ENCODE data around the gene RPS6KA6. TPM values are rescaled to one million over a fixed set of nuclear protein-coding genes. Genes with fewer than 3 reads are reported as not detected.

Gene RPS6KA6
- total and polyA plus RNA-seq, 2 experiments from 2014 or later = 3.6 to 14.0 TPM

DNA sequence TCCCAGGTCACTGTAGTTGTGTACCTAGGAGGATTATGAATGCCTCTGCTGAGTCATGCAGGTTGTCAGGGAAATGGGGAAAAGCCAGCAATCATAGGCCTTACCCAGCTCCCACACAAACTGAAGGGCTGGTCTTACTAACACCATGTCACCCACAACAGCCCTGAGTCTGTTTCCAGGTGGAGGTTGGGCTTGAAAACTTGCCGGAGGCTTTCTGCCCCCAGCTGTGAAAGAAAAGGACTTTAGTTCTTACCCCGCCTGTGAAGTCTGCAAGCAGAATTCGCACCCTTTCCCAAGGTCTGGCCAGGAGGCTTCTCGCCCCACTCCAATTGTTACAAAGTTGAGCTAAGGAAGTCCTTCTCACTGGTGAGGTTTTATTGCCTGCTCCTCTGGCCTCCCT is 143.9 kb downstream of the RPS6KA6 start:
- Histone ChIP-seq H3K79me2 (replicated peaks; ENCODE audit: insufficient read depth) (no peaks in the 10 kb centered on the region), H3K4me2 (no peak overlapping the region), H3K27me3 (ENCODE audit: insufficient read depth) (no peaks in the 10 kb centered on the region), H3F3A (replicated peaks; ENCODE audit: low read depth) (no peaks in the 10 kb centered on the region), H3K36me3 (ENCODE audit: insufficient read depth) (no peaks in the 10 kb centered on the region), H3K9me2 (ENCODE audit: insufficient read depth) (no peaks in the 10 kb centered on the region), H3K4me1 (ENCODE audit: insufficient read depth) (no peaks in the 10 kb centered on the region), H3K4me3 (no peak overlapping the region), H3K27ac (ENCODE audit: low read depth) (no peak overlapping the region), H4K20me1 (replicated peaks; ENCODE audit: insufficient read depth) (no peaks in the 10 kb centered on the region), H2AFZ (0 out of 2 replicates have a peak overlapping the region, but pooled peaks have one; percentile 14)
- DNase-seq (ENCODE audit: low spot score) (no peak), ATAC-seq (no peak)
- H3K9me3 Mint-ChIP-seq = peaks cover 10% of the 10 kb centered on the region
- H3K27me3 Mint-ChIP-seq (ENCODE audit: insufficient read depth, low read depth, poor library complexity) = peaks cover 3% of the 10 kb centered on the region
- peaks cover 5% of the 10 kb centered on the region; the same call in 2 of the 3 replicates for H3K36me3 Mint-ChIP-seq (ENCODE audit: low read depth)
- H3K4me3 Mint-ChIP-seq = no peak overlapping the region
- no peak for TF ChIP-seq POLR2AphosphoS5 (IDR thresholded peaks at IDR 0.05; ENCODE audit: low read depth)
- TF ChIP-seq, protein P1, sequence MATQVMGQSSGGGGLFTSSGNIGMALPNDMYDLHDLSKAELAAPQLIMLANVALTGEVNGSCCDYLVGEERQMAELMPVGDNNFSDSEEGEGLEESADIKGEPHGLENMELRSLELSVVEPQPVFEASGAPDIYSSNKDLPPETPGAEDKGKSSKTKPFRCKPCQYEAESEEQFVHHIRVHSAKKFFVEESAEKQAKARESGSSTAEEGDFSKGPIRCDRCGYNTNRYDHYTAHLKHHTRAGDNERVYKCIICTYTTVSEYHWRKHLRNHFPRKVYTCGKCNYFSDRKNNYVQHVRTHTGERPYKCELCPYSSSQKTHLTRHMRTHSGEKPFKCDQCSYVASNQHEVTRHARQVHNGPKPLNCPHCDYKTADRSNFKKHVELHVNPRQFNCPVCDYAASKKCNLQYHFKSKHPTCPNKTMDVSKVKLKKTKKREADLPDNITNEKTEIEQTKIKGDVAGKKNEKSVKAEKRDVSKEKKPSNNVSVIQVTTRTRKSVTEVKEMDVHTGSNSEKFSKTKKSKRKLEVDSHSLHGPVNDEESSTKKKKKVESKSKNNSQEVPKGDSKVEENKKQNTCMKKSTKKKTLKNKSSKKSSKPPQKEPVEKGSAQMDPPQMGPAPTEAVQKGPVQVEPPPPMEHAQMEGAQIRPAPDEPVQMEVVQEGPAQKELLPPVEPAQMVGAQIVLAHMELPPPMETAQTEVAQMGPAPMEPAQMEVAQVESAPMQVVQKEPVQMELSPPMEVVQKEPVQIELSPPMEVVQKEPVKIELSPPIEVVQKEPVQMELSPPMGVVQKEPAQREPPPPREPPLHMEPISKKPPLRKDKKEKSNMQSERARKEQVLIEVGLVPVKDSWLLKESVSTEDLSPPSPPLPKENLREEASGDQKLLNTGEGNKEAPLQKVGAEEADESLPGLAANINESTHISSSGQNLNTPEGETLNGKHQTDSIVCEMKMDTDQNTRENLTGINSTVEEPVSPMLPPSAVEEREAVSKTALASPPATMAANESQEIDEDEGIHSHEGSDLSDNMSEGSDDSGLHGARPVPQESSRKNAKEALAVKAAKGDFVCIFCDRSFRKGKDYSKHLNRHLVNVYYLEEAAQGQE (IDR thresholded peaks at IDR 0.05; ENCODE audit: unreplicated experiment) = no peak
- TF ChIP-seq EZH2phosphoT487 (IDR thresholded peaks at IDR 0.05; ENCODE audit: unreplicated experiment) = no peak
- no peak for TF ChIP-seq NANOG (IDR thresholded peaks at IDR 0.05; ENCODE audit: borderline replicate concordance)
- no peak for TF ChIP-seq JUNB (IDR thresholded peaks at IDR 0.05; ENCODE audit: unreplicated experiment)
- TF ChIP-seq CREB1 (CRISPR knock-in tag; IDR thresholded peaks at IDR 0.05; ENCODE audit: low read depth) = no peak
- TF ChIP-seq, protein P2, sequence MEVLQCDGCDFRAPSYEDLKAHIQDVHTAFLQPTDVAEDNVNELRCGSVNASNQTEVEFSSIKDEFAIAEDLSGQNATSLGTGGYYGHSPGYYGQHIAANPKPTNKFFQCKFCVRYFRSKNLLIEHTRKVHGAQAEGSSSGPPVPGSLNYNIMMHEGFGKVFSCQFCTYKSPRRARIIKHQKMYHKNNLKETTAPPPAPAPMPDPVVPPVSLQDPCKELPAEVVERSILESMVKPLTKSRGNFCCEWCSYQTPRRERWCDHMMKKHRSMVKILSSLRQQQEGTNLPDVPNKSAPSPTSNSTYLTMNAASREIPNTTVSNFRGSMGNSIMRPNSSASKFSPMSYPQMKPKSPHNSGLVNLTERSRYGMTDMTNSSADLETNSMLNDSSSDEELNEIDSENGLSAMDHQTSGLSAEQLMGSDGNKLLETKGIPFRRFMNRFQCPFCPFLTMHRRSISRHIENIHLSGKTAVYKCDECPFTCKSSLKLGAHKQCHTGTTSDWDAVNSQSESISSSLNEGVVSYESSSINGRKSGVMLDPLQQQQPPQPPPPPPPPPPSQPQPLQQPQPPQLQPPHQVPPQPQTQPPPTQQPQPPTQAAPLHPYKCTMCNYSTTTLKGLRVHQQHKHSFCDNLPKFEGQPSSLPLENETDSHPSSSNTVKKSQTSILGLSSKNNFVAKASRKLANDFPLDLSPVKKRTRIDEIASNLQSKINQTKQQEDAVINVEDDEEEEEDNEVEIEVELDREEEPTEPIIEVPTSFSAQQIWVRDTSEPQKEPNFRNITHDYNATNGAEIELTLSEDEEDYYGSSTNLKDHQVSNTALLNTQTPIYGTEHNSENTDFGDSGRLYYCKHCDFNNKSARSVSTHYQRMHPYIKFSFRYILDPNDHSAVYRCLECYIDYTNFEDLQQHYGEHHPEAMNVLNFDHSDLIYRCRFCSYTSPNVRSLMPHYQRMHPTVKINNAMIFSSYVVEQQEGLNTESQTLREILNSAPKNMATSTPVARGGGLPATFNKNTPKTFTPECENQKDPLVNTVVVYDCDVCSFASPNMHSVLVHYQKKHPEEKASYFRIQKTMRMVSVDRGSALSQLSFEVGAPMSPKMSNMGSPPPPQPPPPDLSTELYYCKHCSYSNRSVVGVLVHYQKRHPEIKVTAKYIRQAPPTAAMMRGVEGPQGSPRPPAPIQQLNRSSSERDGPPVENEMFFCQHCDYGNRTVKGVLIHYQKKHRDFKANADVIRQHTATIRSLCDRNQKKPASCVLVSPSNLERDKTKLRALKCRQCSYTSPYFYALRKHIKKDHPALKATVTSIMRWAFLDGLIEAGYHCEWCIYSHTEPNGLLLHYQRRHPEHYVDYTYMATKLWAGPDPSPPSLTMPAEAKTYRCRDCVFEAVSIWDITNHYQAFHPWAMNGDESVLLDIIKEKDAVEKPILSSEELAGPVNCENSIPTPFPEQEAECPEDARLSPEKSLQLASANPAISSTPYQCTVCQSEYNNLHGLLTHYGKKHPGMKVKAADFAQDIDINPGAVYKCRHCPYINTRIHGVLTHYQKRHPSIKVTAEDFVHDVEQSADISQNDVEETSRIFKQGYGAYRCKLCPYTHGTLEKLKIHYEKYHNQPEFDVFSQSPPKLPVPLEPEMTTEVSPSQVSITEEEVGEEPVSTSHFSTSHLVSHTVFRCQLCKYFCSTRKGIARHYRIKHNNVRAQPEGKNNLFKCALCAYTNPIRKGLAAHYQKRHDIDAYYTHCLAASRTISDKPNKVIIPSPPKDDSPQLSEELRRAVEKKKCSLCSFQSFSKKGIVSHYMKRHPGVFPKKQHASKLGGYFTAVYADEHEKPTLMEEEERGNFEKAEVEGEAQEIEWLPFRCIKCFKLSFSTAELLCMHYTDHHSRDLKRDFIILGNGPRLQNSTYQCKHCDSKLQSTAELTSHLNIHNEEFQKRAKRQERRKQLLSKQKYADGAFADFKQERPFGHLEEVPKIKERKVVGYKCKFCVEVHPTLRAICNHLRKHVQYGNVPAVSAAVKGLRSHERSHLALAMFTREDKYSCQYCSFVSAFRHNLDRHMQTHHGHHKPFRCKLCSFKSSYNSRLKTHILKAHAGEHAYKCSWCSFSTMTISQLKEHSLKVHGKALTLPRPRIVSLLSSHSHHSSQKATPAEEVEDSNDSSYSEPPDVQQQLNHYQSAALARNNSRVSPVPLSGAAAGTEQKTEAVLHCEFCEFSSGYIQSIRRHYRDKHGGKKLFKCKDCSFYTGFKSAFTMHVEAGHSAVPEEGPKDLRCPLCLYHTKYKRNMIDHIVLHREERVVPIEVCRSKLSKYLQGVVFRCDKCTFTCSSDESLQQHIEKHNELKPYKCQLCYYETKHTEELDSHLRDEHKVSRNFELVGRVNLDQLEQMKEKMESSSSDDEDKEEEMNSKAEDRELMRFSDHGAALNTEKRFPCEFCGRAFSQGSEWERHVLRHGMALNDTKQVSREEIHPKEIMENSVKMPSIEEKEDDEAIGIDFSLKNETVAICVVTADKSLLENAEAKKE (CRISPR knock-in tag; IDR thresholded peaks at IDR 0.05) = no peak
- TF ChIP-seq ZNF331 (CRISPR knock-in tag; IDR thresholded peaks at IDR 0.05; ENCODE audit: low read depth) = no peak
- TF ChIP-seq, protein P3, sequence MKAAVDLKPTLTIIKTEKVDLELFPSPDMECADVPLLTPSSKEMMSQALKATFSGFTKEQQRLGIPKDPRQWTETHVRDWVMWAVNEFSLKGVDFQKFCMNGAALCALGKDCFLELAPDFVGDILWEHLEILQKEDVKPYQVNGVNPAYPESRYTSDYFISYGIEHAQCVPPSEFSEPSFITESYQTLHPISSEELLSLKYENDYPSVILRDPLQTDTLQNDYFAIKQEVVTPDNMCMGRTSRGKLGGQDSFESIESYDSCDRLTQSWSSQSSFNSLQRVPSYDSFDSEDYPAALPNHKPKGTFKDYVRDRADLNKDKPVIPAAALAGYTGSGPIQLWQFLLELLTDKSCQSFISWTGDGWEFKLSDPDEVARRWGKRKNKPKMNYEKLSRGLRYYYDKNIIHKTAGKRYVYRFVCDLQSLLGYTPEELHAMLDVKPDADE (IDR thresholded peaks at IDR 0.05) = no peak
- TF ChIP-seq ZNF114 (CRISPR knock-in tag; IDR thresholded peaks at IDR 0.05) = no peak
- no peak for TF ChIP-seq STAT1 (IDR thresholded peaks at IDR 0.05; ENCODE audit: unreplicated experiment)
- TF ChIP-seq, protein P4, sequence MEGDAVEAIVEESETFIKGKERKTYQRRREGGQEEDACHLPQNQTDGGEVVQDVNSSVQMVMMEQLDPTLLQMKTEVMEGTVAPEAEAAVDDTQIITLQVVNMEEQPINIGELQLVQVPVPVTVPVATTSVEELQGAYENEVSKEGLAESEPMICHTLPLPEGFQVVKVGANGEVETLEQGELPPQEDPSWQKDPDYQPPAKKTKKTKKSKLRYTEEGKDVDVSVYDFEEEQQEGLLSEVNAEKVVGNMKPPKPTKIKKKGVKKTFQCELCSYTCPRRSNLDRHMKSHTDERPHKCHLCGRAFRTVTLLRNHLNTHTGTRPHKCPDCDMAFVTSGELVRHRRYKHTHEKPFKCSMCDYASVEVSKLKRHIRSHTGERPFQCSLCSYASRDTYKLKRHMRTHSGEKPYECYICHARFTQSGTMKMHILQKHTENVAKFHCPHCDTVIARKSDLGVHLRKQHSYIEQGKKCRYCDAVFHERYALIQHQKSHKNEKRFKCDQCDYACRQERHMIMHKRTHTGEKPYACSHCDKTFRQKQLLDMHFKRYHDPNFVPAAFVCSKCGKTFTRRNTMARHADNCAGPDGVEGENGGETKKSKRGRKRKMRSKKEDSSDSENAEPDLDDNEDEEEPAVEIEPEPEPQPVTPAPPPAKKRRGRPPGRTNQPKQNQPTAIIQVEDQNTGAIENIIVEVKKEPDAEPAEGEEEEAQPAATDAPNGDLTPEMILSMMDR (conservative IDR thresholded peaks at IDR 0.05; ENCODE audit: low read depth in 2 of 2) = no peak
- no peak for TF ChIP-seq EZH2 (IDR thresholded peaks at IDR 0.05; ENCODE audit: low read depth, unreplicated experiment)
- peaks cover 7% of the 10 kb centered on the region; the same call in 1 of the 3 replicates for H3K4me1 Mint-ChIP-seq
- no peak overlapping the region for H3K27ac Mint-ChIP-seq
